Keratinocyte (primary cell): ENCODE measurements around the gene SURF4. TPM values are rescaled to one million over a fixed set of nuclear protein-coding genes. Genes with fewer than 3 reads are reported as not detected.
"Not testable (repeated sequence)": the region's sequence is repeated elsewhere in the genome, so short reads cannot be mapped to it uniquely, and the experiment has no call there.

ENCODE experiments used
- DNase-seq: peaks from one replicate; pipeline ENCODE4 v3.0.0-alpha.2; 2011; ENCODE audit warnings: low read depth, missing footprints, low spot score
- FAIRE-seq: peaks from 2 replicates; lab custom pipeline; 2011; peaks lifted over from hg19 to GRCh38; lab: Jason Lieb, UNC
- H2AFZ ChIP-seq: 2 replicates; pipeline ENCODE4 v1.6.0; 2012; ENCODE audit warnings: low read length, control low read depth, inconsistent platforms; ENCODE audit not compliant: control insufficient read depth
- H3K27ac ChIP-seq: 2 replicates; pipeline ENCODE4 v1.5.1; 2011; ENCODE audit warnings: low read length; ENCODE audit not compliant: control insufficient read depth, insufficient read depth
- H3K27me3 ChIP-seq: 3 replicates; pipeline ENCODE4 v1.6.0; 2011; ENCODE audit warnings: low read length; ENCODE audit not compliant: control insufficient read depth, insufficient read depth; ENCODE audit errors: extremely low read depth
- H3K36me3 ChIP-seq, 2 experiments: 2 replicates in 1 of 2; 3 replicates in 1 of 2; pipeline ENCODE4 v1.5.1; 2011; ENCODE audit warnings: low read length in 2 of 2, mild to moderate bottlenecking in 1 of 2; ENCODE audit not compliant: control insufficient read depth in 2 of 2, insufficient read depth in 2 of 2; ENCODE audit errors: extremely low read depth in 1 of 2
- H3K4me1 ChIP-seq: 3 replicates; pipeline ENCODE4 v1.5.1; 2011; ENCODE audit warnings: low read length; ENCODE audit not compliant: control insufficient read depth, insufficient read depth; ENCODE audit errors: extremely low read depth
- H3K4me2 ChIP-seq: 3 replicates; pipeline ENCODE4 v1.6.0; 2011; ENCODE audit warnings: low read depth, low read length; ENCODE audit not compliant: control insufficient read depth, insufficient read depth; ENCODE audit errors: extremely low read depth
- H3K4me3 ChIP-seq, 3 experiments: fragments of 200-600 bp in 1 of 3; sonication (generic) in 1 of 3; 2 replicates in 2 of 3; 3 replicates in 1 of 3; pipeline ENCODE4 v1.5.1; 2011 to 2016; ENCODE audit warnings: low read length in 3 of 3, mild to moderate bottlenecking in 3 of 3, control low read depth in 2 of 3, inconsistent platforms in 1 of 3, low read depth in 1 of 3, mixed read lengths in 1 of 3, mixed run types in 1 of 3, moderate library complexity in 1 of 3; ENCODE audit not compliant: control insufficient read depth in 2 of 3, insufficient read depth in 2 of 3; ENCODE audit errors: extremely low read depth in 1 of 3
- H3K79me2 ChIP-seq: 2 replicates; pipeline ENCODE4 v1.6.0; 2012; ENCODE audit warnings: low read length; ENCODE audit not compliant: control insufficient read depth, insufficient read depth
- H3K9ac ChIP-seq: 3 replicates; pipeline ENCODE4 v1.6.0; 2011; ENCODE audit warnings: low read length; ENCODE audit not compliant: control insufficient read depth, insufficient read depth; ENCODE audit errors: extremely low read depth
- H3K9me1 ChIP-seq: 3 replicates; pipeline ENCODE4 v1.6.0; 2011; ENCODE audit warnings: low read length; ENCODE audit not compliant: control insufficient read depth, insufficient read depth; ENCODE audit errors: extremely low read depth
- H3K9me3 ChIP-seq: 2 replicates; pipeline ENCODE4 v1.5.1; 2012; ENCODE audit warnings: low read depth, low read length; ENCODE audit not compliant: control insufficient read depth
- H4K20me1 ChIP-seq: 3 replicates; pipeline ENCODE4 v1.6.0; 2011; ENCODE audit warnings: low read length; ENCODE audit not compliant: control insufficient read depth, insufficient read depth; ENCODE audit errors: extremely low read depth
- EZH2 ChIP-seq: IDR thresholded peaks from one replicate; pipeline ENCODE4 v1.6.1; 2012; ENCODE audit warnings: inconsistent platforms, mild to moderate bottlenecking, low read length, moderate library complexity
- dilution Hi-C: fragments of 300-500 bp; cut with MboI; formaldehyde crosslinking; loops from one replicate; pipeline ENCODE4 v1.7.0; 2020; ENCODE audit warnings: low sequenced_read_pairs; ENCODE audit not compliant: extremely low pct_ligation_motif_present
- polyA plus RNA-seq, 5 experiments: library from polyadenylated mRNA; depleted of rRNA in 3 of 5; stranded (reverse) in 3 of 5; stranded (forward) in 1 of 5; unstranded in 1 of 5; fragments of >200 nt; gene quantifications; 1 replicate in 1 of 5; 2 replicates in 3 of 5; 3 replicates in 1 of 5; pipeline versions ENCODE4 v1.2.1 to v1.2.3, GENCODE V29; 2011 to 2012; ENCODE audit warnings: missing spikeins in 2 of 5, low read depth in 1 of 5, low replicate concordance in 1 of 5
- TF ChIP-seq, protein P1 (sequence below), 3 experiments: IDR thresholded peaks in 1 of 3; conservative IDR thresholded peaks in 1 of 3; optimal IDR thresholded peaks in 1 of 3; 2 replicates in 2 of 3; 3 replicates in 1 of 3; pipeline versions ENCODE3 to v1.5.1; 2011; ENCODE audit warnings: low read length in 3 of 3, mild to moderate bottlenecking in 3 of 3, moderate library complexity in 2 of 3, control low read depth in 1 of 3, inconsistent platforms in 1 of 3; ENCODE audit not compliant: insufficient read depth in 2 of 3; ENCODE audit errors: extremely low read depth in 1 of 3

Gene SURF4
- polyA plus RNA-seq, 1 donor (not counting 4 experiments of a cell fraction or from before 2014, with no cell fraction given), result 153 TPM

DNA sequence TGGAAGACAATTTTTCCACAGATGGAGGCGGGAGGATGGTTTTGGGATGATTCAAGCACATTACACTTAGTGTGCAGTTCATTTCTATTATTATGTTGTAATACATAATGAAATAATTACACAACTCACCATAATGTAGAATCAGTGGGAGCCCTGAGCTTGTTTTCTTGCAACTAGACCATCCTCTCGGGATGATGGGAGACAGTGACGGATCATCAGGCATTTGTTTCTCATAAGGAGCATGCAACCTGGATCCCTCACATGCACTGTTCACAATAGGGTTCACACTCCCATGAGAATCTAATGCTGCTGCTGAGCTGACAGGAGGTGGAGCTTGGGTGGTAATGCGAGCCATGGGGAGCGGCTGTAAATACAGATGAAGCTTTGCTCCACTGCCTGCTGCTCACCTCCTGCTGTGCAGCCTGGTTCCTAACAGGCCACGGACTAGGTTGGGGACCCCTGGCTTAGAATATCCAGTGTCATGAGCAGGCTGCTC, 1.9 kb upstream of the SURF4 start:
- Histone ChIP-seq H3K9me3 (no peaks in the 10 kb centered on the region), H3K36me3 (peaks cover 3 to 4% of the 10 kb centered on the region in 2 experiments), H3K79me2 (peaks cover 28% of the 10 kb centered on the region), H4K20me1 (peaks cover 4% of the 10 kb centered on the region), H3K9me1 (no peaks in the 10 kb centered on the region), H3K4me1 (peaks cover 15% of the 10 kb centered on the region), H3K27ac (no peak overlapping the region), H3K27me3 (no peaks in the 10 kb centered on the region), H3K4me2 (no peak overlapping the region), H3K4me3 (no peak overlapping the region), H3K9ac (no peak overlapping the region), H2AFZ (no peak overlapping the region)
- DNase-seq (no peak), FAIRE-seq (no peak)
- TF ChIP-seq, protein P1, sequence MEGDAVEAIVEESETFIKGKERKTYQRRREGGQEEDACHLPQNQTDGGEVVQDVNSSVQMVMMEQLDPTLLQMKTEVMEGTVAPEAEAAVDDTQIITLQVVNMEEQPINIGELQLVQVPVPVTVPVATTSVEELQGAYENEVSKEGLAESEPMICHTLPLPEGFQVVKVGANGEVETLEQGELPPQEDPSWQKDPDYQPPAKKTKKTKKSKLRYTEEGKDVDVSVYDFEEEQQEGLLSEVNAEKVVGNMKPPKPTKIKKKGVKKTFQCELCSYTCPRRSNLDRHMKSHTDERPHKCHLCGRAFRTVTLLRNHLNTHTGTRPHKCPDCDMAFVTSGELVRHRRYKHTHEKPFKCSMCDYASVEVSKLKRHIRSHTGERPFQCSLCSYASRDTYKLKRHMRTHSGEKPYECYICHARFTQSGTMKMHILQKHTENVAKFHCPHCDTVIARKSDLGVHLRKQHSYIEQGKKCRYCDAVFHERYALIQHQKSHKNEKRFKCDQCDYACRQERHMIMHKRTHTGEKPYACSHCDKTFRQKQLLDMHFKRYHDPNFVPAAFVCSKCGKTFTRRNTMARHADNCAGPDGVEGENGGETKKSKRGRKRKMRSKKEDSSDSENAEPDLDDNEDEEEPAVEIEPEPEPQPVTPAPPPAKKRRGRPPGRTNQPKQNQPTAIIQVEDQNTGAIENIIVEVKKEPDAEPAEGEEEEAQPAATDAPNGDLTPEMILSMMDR (optimal IDR thresholded peaks at IDR 0.05 in 1 of 3, IDR thresholded peaks at IDR 0.05 in 1 of 3, conservative IDR thresholded peaks at IDR 0.05 in 1 of 3; ENCODE audit: extremely low read depth in 1 of 3, insufficient read depth in 2 of 3, low read length in 3 of 3), result no peak
- TF ChIP-seq EZH2, result no peak
- dilution Hi-C loops, result no loop called here

DNA sequence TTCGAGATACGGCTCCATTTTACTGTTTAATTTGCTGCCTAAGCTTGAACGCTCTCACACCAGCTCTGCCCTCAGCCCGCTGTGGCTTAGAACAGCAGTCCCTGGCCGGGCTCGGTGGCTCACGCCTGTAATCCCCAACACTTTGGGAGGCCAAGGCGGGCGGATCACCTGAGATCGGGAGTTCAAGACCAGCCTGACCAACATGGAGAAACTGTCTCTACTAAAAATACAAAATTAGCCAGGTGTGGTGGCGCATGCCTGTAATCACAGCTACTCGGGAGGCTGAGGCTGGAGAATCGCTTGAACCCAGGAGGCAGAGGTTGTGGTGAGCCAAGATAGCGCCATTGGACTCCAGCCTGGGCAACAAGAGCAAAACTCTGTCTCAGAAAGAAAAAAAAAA, 1.4 kb upstream of the SURF4 start:
- H3K4me2 ChIP-seq, H3K4me3 ChIP-seq, H3K36me3 ChIP-seq, H3K9me1 ChIP-seq, DNase-seq, H3K27me3 ChIP-seq, H2AFZ ChIP-seq, H3K9ac ChIP-seq, dilution Hi-C loops, FAIRE-seq, H4K20me1 ChIP-seq, H3K27ac ChIP-seq, H3K9me3 ChIP-seq: not testable (repeated sequence)
- peaks cover 18% of the 10 kb centered on the region for H3K4me1 ChIP-seq
- H3K79me2 ChIP-seq, result peaks cover 32% of the 10 kb centered on the region
